GM19328 (cell line): ENCODE results near the gene DPEP2.
"Not testable (repeated sequence)": the region's sequence is repeated elsewhere in the genome, so short reads cannot be mapped to it uniquely, and the experiment has no call there.

ENCODE experiments used
- ATAC-seq: cut with Tn5 transposase; IDR thresholded peaks from one replicate; pipeline ENCODE4 v1.9.1; 2021; ENCODE audit warnings: mild to moderate bottlenecking, moderate library complexity; ENCODE audit not compliant: unreplicated experiment

Gene DPEP2

GRCh38 chr16:67977469-67978227 is 21.6 kb downstream of the DPEP2 start:
- ATAC-seq: no peak

GRCh38 chr16:67977005-67977404 is 22.3 kb downstream of the DPEP2 start:
- ATAC-seq: no peak

- no peak for ATAC-seq
Observed at GRCh38 chr16:67976205-67976604, 23.1 kb downstream of the DPEP2 start.

GRCh38 chr16:67975321-67976105 is 23.8 kb downstream of the DPEP2 start:
- ATAC-seq: no peak

- ATAC-seq: not testable (repeated sequence)
Observed at GRCh38 chr16:67972285-67972684, 27.0 kb downstream of the DPEP2 start.

- ATAC-seq: no peak
Observed at GRCh38 chr16:67971111-67971510, 28.2 kb downstream of the DPEP2 start.

GRCh38 chr16:67969254-67970039 is 29.8 kb downstream of the DPEP2 start:
- ATAC-seq: no peak

GRCh38 chr16:67968400-67969253 is 30.7 kb downstream of the DPEP2 start, which contains the start of gene SLC12A4:
SLC12A4 (minus strand) TSS chr16:67968637; CDS start chr16:67968553, 84 bp downstream.
- peak; percentile 78 for ATAC-seq

GRCh38 chr16:67967958-67968399 is 31.3 kb downstream of the DPEP2 start:
- peak; percentile 14 for ATAC-seq

GRCh38 chr16:67967183-67967957 is 31.9 kb downstream of the DPEP2 start:
- ATAC-seq: no peak

- ATAC-seq: no peak
Observed at GRCh38 chr16:67966549-67967182, 32.6 kb downstream of the DPEP2 start.

- no peak for ATAC-seq
Observed at GRCh38 chr16:67965668-67966548, 33.4 kb downstream of the DPEP2 start.

- ATAC-seq: no peak
Observed at GRCh38 chr16:67964477-67965131, 34.7 kb downstream of the DPEP2 start.

GRCh38 chr16:67963662-67964321 is 35.5 kb downstream of the DPEP2 start:
- ATAC-seq: no peak

- no peak for ATAC-seq
Observed at GRCh38 chr16:67963292-67963661, 36.0 kb downstream of the DPEP2 start.

GRCh38 chr16:67962135-67962534 is 37.1 kb downstream of the DPEP2 start:
- ATAC-seq: no peak

- ATAC-seq: no peak
Observed at GRCh38 chr16:67961551-67961957, 37.7 kb downstream of the DPEP2 start.
